ENCODE measurements around the gene KDM1B. TPM values are rescaled to one million over a fixed set of nuclear protein-coding genes. Genes with fewer than 3 reads are reported as not detected.

The KDM1B gene
- total RNA-seq, 1 donor from 2014 or later: 19.6 TPM

- Histone ChIP-seq H3K4me3 (no peak overlapping the region), H3K27ac (no peak overlapping the region), H3K4me1 (peaks cover 7% of the 10 kb centered on the region), H3K36me3 (no peaks in the 10 kb centered on the region), H3K9me3 (no peaks in the 10 kb centered on the region), H3K27me3 (no peaks in the 10 kb centered on the region)
- no peak for TF ChIP-seq CTCF (IDR thresholded peaks at IDR 0.05)
- DNase-seq: no peak
- intact Hi-C loops (cut with DNase I): no loop called here
- no peak for ATAC-seq
Measured at GRCh38 chr6:18118330-18118729, 36.9 kb upstream of the KDM1B start.

- DNase-seq (no peak), ATAC-seq (no peak)
- Histone ChIP-seq H3K4me1 (peaks cover 7% of the 10 kb centered on the region), H3K4me3 (no peak overlapping the region), H3K36me3 (no peaks in the 10 kb centered on the region), H3K9me3 (no peaks in the 10 kb centered on the region), H3K27me3 (no peaks in the 10 kb centered on the region), H3K27ac (no peak overlapping the region)
- intact Hi-C loops (cut with DNase I): no loop called here
- TF ChIP-seq CTCF (IDR thresholded peaks at IDR 0.05): no peak
Measured at GRCh38 chr6:18119236-18119635, 36.0 kb upstream of the KDM1B start.

- Histone ChIP-seq H3K27ac (no peak overlapping the region), H3K4me1 (peaks cover 7% of the 10 kb centered on the region), H3K27me3 (no peaks in the 10 kb centered on the region), H3K9me3 (no peaks in the 10 kb centered on the region), H3K4me3 (peak overlapping the region; percentile 62), H3K36me3 (no peaks in the 10 kb centered on the region)
- TF ChIP-seq CTCF (IDR thresholded peaks at IDR 0.05): no peak
- DNase-seq: no peak
- intact Hi-C loops (cut with DNase I): no loop called here
- no peak for ATAC-seq
Measured at GRCh38 chr6:18121580-18122127, 33.6 kb upstream of the KDM1B start.

GRCh38 chr6:18122128-18123093, 32.8 kb upstream of the KDM1B start, which contains the start of gene NHLRC1:
TSS of gene NHLRC1 (minus strand) at chr6:18122677. CDS start at chr6:18122606, 71 bp downstream.
- intact Hi-C loops (cut with DNase I): no loop called here
- H3K9me3 ChIP-seq: no peaks in the 10 kb centered on the region
- H3K4me3 ChIP-seq: peak within 1 kb of the TSS; percentile 62
- DNase-seq (peak; percentile 96), ATAC-seq (peak; percentile 100)
- peak; percentile 92 for TF ChIP-seq CTCF (IDR thresholded peaks at IDR 0.05)
- peak within 1 kb of the TSS; percentile 79 for H3K27ac ChIP-seq
- H3K36me3 ChIP-seq: no peaks in the 10 kb centered on the region
- no peaks in the 10 kb centered on the region for H3K27me3 ChIP-seq
- peaks cover 7% of the 10 kb centered on the region for H3K4me1 ChIP-seq

- no peak overlapping the region for H3K27ac ChIP-seq
- intact Hi-C loops (cut with DNase I): no loop called here
- TF ChIP-seq CTCF (IDR thresholded peaks at IDR 0.05): no peak
- ATAC-seq (no peak), DNase-seq (no peak)
- no peaks in the 10 kb centered on the region for H3K9me3 ChIP-seq
- no peak overlapping the region for H3K4me3 ChIP-seq
- peaks cover 23% of the 10 kb centered on the region for H3K36me3 ChIP-seq
- H3K27me3 ChIP-seq: no peaks in the 10 kb centered on the region
- H3K4me1 ChIP-seq: peaks cover 7% of the 10 kb centered on the region
Measured at GRCh38 chr6:18126121-18126520, 29.1 kb upstream of the KDM1B start.
